GM12872 (cell line): ENCODE results near the gene FBXL16.

Experiments
- TF ChIP-seq, protein P1 (sequence below): IDR thresholded peaks from 3 replicates; pipeline ENCODE4 v1.5.1; 2011; ENCODE audit warnings: low read depth, mild to moderate bottlenecking, low read length, moderate library complexity; ENCODE audit not compliant: insufficient read depth

The FBXL16 gene

DNA sequence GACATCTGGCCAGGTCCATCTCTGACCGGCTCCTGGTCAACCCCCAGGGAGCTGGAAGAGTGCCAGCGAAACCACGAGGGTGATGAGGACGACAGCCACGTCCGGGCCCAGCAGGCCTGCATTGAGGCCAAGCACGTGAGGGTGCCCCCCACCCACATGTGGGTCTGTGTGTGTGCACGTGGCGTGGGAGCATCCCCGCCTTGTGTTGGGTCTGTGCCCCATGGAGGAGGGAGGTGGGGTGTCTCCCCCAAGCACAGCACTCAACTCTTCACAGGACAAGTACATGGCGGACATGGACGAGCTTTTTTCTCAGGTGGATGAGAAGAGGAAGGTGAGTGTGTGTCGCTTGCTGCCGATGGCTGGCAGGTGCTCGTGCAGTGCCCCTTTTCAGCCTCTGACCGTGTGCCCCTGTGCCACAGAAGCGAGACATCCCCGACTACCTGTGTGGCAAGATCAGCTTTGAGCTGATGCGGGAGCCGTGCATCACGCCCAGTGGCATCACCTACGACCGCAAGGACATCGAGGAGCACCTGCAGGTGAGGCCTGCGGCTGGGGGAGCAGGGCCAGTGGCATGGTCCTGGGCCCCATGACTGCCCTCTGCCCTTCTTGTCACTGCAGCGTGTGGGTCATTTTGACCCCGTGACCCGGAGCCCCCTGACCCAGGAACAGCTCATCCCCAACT, 23.7 kb downstream of the FBXL16 start:
- TF ChIP-seq, protein P1, sequence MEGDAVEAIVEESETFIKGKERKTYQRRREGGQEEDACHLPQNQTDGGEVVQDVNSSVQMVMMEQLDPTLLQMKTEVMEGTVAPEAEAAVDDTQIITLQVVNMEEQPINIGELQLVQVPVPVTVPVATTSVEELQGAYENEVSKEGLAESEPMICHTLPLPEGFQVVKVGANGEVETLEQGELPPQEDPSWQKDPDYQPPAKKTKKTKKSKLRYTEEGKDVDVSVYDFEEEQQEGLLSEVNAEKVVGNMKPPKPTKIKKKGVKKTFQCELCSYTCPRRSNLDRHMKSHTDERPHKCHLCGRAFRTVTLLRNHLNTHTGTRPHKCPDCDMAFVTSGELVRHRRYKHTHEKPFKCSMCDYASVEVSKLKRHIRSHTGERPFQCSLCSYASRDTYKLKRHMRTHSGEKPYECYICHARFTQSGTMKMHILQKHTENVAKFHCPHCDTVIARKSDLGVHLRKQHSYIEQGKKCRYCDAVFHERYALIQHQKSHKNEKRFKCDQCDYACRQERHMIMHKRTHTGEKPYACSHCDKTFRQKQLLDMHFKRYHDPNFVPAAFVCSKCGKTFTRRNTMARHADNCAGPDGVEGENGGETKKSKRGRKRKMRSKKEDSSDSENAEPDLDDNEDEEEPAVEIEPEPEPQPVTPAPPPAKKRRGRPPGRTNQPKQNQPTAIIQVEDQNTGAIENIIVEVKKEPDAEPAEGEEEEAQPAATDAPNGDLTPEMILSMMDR = no peak

GRCh38 chr16:680967-681745, 24.4 kb downstream of the FBXL16 start:
- TF ChIP-seq, protein P1 = no peak; the same call in 2 of the 3 replicates

GRCh38 chr16:680625-680945, 25.0 kb downstream of the FBXL16 start:
- TF ChIP-seq, protein P1 = no peak

DNA sequence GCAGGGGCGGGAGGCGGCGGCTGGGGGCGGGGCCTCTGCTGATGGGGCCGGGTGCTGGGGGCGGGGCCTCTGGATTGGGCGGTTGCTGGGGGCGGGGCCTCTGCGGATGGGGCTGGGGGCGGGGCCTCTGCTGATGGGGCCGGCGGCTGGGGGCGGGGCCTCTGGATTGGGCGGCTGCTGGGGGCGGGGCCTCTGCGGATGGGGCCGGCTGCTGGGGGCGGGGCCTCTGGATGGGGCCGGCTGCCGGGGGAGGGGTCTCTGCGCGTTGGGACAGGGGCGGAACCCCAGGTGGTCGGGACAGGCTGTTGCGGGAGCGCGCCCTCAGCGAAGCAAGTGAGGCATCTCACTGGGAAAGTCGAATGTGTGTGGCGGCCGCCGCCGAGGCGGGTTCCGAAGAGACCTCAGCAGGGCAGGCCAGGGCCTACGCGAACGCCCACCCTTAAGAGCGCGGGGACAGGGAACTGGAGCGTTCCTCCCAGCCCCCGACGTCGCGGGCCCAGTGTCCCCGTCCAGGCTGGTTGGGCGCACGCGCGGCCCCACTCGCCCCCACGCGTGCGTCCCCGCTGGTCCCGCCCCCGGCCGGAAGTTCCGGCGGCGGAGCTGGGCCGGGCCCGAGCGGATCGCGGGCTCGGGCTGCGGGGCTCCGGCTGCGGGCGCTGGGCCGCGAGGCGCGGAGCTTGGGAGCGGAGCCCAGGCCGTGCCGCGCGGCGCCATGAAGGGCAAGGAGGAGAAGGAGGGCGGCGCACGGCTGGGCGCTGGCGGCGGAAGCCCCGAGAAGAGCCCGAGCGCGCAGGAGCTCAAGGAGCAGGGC, 25.6 kb downstream of the FBXL16 start, which contains the start of gene STUB1:
Gene STUB1 (plus strand): TSS at position 597 of the 811 bp plus-strand sequence. CDS start 116 bp downstream, at position 713.
- TF ChIP-seq, protein P1 = no peak

GRCh38 chr16:678858-679813, 26.5 kb downstream of the FBXL16 start:
- TF ChIP-seq, protein P1 = no peak

- TF ChIP-seq, protein P1 = no peak
Observed at GRCh38 chr16:678209-678857, 27.3 kb downstream of the FBXL16 start.
